H1 (cell line): ENCODE results near the gene AIG1. TPM values are rescaled to one million over a fixed set of nuclear protein-coding genes. Genes with fewer than 3 reads are reported as not detected.

ENCODE experiments used
- ATF2 ChIP-seq: IDR thresholded peaks from 2 replicates; pipeline ENCODE4 v1.6.1; 2012; ENCODE audit warnings: low read length, inconsistent platforms
- CHD2 ChIP-seq: IDR thresholded peaks from 2 replicates; pipeline ENCODE4 v1.6.1; 2012; ENCODE audit warnings: low read length, improper control_type of control experiment
- CHD7 ChIP-seq: fragments of 300-600 bp; sonication (generic); IDR thresholded peaks from 2 replicates; pipeline ENCODE4 v1.7.1; 2012; ENCODE audit warnings: low read length, moderate library complexity, mild to moderate bottlenecking, inconsistent platforms; ENCODE audit not compliant: insufficient replicate concordance
- KDM5A ChIP-seq: fragments of 200-600 bp; IDR thresholded peaks from 2 replicates; pipeline ENCODE4 v1.7.1; 2012; ENCODE audit warnings: mild to moderate bottlenecking, low read length, inconsistent platforms, mixed read lengths
- POLR2A ChIP-seq, 2 experiments: IDR thresholded peaks; 1 replicate in 1 of 2; 2 replicates in 1 of 2; pipeline ENCODE4 v1.6.1; 2011; ENCODE audit warnings: low read depth in 2 of 2, low read length in 2 of 2, mild to moderate bottlenecking in 2 of 2; ENCODE audit errors: control extremely low read depth in 1 of 2
- RXRA ChIP-seq: IDR thresholded peaks from 2 replicates; pipeline ENCODE4 v1.6.1; 2011; ENCODE audit warnings: low read depth, mild to moderate bottlenecking, low read length, moderate library complexity; ENCODE audit not compliant: insufficient read depth
- SP1 ChIP-seq: IDR thresholded peaks from 2 replicates; pipeline ENCODE4 v1.6.1; 2011; ENCODE audit warnings: low read depth, low read length
- SRF ChIP-seq: IDR thresholded peaks from 2 replicates; pipeline ENCODE4 v1.6.1; 2011; ENCODE audit warnings: mild to moderate bottlenecking, low read depth, low read length, moderate library complexity
- TEAD4 ChIP-seq: IDR thresholded peaks from 2 replicates; pipeline ENCODE4 v1.6.1; 2012; ENCODE audit warnings: low read depth, low read length, inconsistent platforms, mixed read lengths
- polyA plus RNA-seq, 7 experiments: library from polyadenylated mRNA; depleted of rRNA in 3 of 7; stranded (reverse) in 5 of 7; unstranded in 2 of 7; fragments of >200 nt in 5 of 7; fragments of 200-250 nt in 2 of 7; gene quantifications; 1 replicate in 5 of 7; 2 replicates in 1 of 7; 4 replicates in 1 of 7; pipeline versions ENCODE4 v1.2.1 to v1.2.3, GENCODE V29; 2011 to 2013; ENCODE audit warnings: missing spikeins in 2 of 7, mixed read lengths in 2 of 7
- total RNA-seq: library from RNA; stranded (reverse); fragmentation: NEBNext Ultra II Directional; extraction: Animal tissue kit (Norgen Biotek cat#: 25700); gene quantifications from 2 replicates; pipeline ENCODE4 v1.2.1, GENCODE V29; 2021

AIG1 gene
- total and polyA plus RNA-seq, 2 of the 8 experiments (the other 6 are each of a cell fraction or from before 2014, with no cell fraction given), result 56.6 to 58.4 TPM

- TF ChIP-seq CHD7 (no peak), RXRA (no peak), POLR2A (IDR thresholded peaks at IDR 0.05; ENCODE audit: control extremely low read depth in 1 of 2, low read depth in 2 of 2, low read length in 2 of 2) (no peak), SP1 (no peak), TEAD4 (no peak), ATF2 (no peak), SRF (no peak), CHD2 (no peak), KDM5A (no peak)
Measured at GRCh38 chr6:143357561-143358255, 297.0 kb downstream of the AIG1 start (continued).
